ENCODE data around the gene CLASP2.
"Not testable (repeated sequence)": the region's sequence is repeated elsewhere in the genome, so short reads cannot be mapped to it uniquely, and the experiment has no call there.

Gene CLASP2

DNA sequence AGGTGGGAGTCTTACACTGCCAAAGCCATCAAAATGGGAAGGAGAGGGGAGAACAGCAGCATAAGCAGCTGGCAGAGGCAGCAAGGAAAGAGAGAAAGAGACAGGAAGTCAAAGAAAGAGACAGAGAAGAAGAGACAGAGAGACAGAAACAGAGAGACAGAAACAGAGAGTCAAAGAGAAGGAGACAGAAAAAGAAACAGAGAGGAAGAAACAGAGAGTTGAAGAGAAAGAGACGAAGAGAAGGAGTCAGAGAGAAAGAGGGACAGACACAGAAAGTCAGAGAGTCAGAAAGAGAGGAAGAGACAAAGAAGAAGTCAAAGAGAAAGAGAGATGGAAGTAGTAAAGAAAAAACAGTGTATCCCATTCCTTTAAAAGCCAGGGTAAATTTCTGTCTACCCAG lies 266.1 kb downstream of the CLASP2 start:
- DNase-seq (ENCODE audit: low read depth), result not testable (repeated sequence)

DNA sequence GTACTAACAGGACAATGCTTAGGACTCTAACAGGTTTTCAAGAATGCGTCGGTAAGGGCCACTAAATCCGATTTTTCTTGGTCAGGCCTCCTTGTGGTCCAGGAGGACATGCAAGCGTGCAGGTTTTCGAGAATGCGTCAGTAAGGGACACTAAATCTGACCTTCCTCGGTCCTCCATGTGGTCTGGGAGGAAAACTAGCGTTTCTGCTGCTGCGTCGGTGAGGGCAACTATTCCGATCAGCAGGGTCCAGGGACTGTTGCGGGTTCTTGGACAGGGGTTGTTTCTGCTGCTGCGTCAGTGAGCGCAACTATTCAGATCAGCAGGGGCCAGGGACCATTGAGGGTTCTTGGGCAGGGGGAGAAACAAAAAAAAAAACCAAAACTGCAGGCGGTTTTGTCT lies 270.1 kb downstream of the CLASP2 start:
- DNase-seq (ENCODE audit: low read depth), result no peak

DNA sequence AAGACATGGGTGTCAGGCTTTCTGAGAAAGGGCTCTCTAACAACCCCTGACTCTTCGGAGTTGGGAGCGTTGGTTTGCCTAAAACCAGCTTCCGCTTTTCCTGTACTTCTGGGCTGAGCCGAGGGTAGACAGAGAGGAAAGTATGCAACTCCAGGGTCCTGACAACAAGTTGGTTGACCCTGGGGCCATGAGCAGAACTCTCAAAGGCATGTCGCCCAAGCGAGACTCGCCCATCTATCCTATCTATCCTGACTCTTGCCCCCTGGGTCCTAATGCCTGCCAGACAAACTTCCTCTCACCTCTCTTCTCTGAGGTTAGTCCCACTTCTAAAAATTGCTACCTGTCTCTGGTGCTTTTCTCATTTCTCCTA lies 270.8 kb downstream of the CLASP2 start:
- not testable (repeated sequence) for DNase-seq (ENCODE audit: low read depth)
